GM12878 (cell line): ENCODE measurements around the gene ACTA2. TPM values are rescaled to one million over a fixed set of nuclear protein-coding genes. Genes with fewer than 3 reads are reported as not detected.

Source experiments
- ATAC-seq: fragments of 200-7000 bp; cut with Tn5 transposase; 3 replicates; pipeline ENCODE4 v1.9.1; 2020; ENCODE audit warnings: mild to moderate bottlenecking, moderate library complexity
- BruUV-seq: library from RNA; stranded (reverse); fragments of 400-500 nt; replicated peaks from 2 replicates; lab custom pipeline; 2021; lab: Mats Ljungman, UMichigan
- CTCF ChIA-PET: fragments of 300-600 bp; sonication (Branson Sonifier 250); formaldehyde crosslinking; extraction: SDS; loops from one replicate; lab custom pipeline; 2021; ENCODE audit warnings: inconsistent platforms; lab: Yijun Ruan, JAX
- POLR2A ChIA-PET: fragments of 350-600 bp; formaldehyde crosslinking; extraction: SDS; loops from one replicate; lab custom pipeline; 2021; ENCODE audit warnings: inconsistent platforms; lab: Charles Lee
- RAD21 ChIA-PET: fragments of 300-600 bp; sonication (Branson Sonifier 250); formaldehyde crosslinking; loops from one replicate; lab custom pipeline; 2023; ENCODE audit warnings: antibody characterized with exemption; ENCODE audit not compliant: unreplicated experiment; lab: Charles Lee
- SMC1A ChIA-PET: fragments of 300-600 bp; sonication (Branson Sonifier 250); formaldehyde crosslinking; loops from one replicate; lab custom pipeline; 2023; ENCODE audit not compliant: unreplicated experiment, uncharacterized antibody; lab: Charles Lee
- DNase-seq: peaks from one replicate; pipeline ENCODE4 v3.0.0-alpha.2; 2011; ENCODE audit warnings: low read depth, low spot score
- FAIRE-seq: peaks from 3 replicates; lab custom pipeline; 2011; peaks lifted over from hg19 to GRCh38; lab: Jason Lieb, UNC
- H2AFZ ChIP-seq: 2 replicates; pipeline ENCODE4 v1.6.0; 2011; ENCODE audit warnings: low read depth, low read length, control low read depth; ENCODE audit not compliant: control insufficient read depth
- H3K27ac ChIP-seq: 2 replicates; pipeline ENCODE4 v1.5.1; 2011; ENCODE audit warnings: control low read depth; ENCODE audit not compliant: control insufficient read depth, insufficient read depth
- H3K27me3 ChIP-seq, 2 experiments: replicated peaks in 1 of 2; 2 replicates each; pipeline versions ENCODE4 v1.6.0 to v1.6.1; 2011; ENCODE audit warnings: low read length in 1 of 2; ENCODE audit not compliant: control insufficient read depth in 2 of 2, insufficient read depth in 2 of 2
- H3K36me3 ChIP-seq, 2 experiments: 2 replicates each; pipeline ENCODE4 v1.5.1; 2011; ENCODE audit warnings: low read length in 1 of 2; ENCODE audit not compliant: control insufficient read depth in 2 of 2, insufficient read depth in 2 of 2
- H3K4me1 ChIP-seq: 2 replicates; pipeline ENCODE4 v1.6.1; 2011; ENCODE audit warnings: mild to moderate bottlenecking, low read length, moderate library complexity, mixed read lengths; ENCODE audit not compliant: control insufficient read depth, insufficient read depth
- H3K4me2 ChIP-seq: 2 replicates; pipeline ENCODE4 v1.6.0; 2011; ENCODE audit warnings: control low read depth; ENCODE audit not compliant: control insufficient read depth, insufficient read depth
- H3K4me3 ChIP-seq: fragments of 200-600 bp; sonication (generic); 2 replicates; pipeline ENCODE4 v1.5.1; 2016
- H3K79me2 ChIP-seq: 2 replicates; pipeline ENCODE4 v1.6.0; 2011; ENCODE audit warnings: low read length; ENCODE audit not compliant: control insufficient read depth, insufficient read depth
- H3K9ac ChIP-seq: 2 replicates; pipeline ENCODE4 v1.8.0; 2011; ENCODE audit warnings: low read length, control low read depth, mixed read lengths; ENCODE audit not compliant: control insufficient read depth, insufficient read depth
- H3K9me3 ChIP-seq: replicated peaks from 3 replicates; pipeline ENCODE4 v1.5.1; 2011; ENCODE audit warnings: mild to moderate bottlenecking, low read length; ENCODE audit not compliant: control insufficient read depth, insufficient read depth
- H4K20me1 ChIP-seq: 2 replicates; pipeline ENCODE4 v1.6.0; 2011; ENCODE audit not compliant: control insufficient read depth, insufficient read depth
- EED ChIP-seq: sonication (generic); IDR thresholded peaks from 2 replicates; pipeline ENCODE4 v1.6.1; 2016; ENCODE audit warnings: antibody characterized with exemption, low read depth
- HDAC6 ChIP-seq: fragments of 200-600 bp; sonication (generic); IDR thresholded peaks from one replicate; pipeline ENCODE4 v1.8.0; 2017; ENCODE audit warnings: antibody characterized with exemption; ENCODE audit not compliant: unreplicated experiment
- IRF4 ChIP-seq: IDR thresholded peaks from 2 replicates; pipeline ENCODE4 v1.6.1; 2011; ENCODE audit warnings: low read depth, low read length
- KDM1A ChIP-seq: fragments of 200-600 bp; sonication (generic); IDR thresholded peaks from 2 replicates; pipeline ENCODE4 v1.6.1; 2016; ENCODE audit warnings: borderline replicate concordance
- MTA3 ChIP-seq: IDR thresholded peaks from 2 replicates; pipeline ENCODE4 v1.6.1; 2012; ENCODE audit warnings: low read length, inconsistent platforms, borderline replicate concordance
- NR2C2 ChIP-seq: IDR thresholded peaks from 2 replicates; pipeline ENCODE4 v1.6.1; 2011; ENCODE audit warnings: borderline replicate concordance, low read depth; ENCODE audit not compliant: control insufficient read depth, insufficient read length
- RCOR1 ChIP-seq: conservative IDR thresholded peaks from 2 replicates; pipeline ENCODE4 v1.6.1; 2012; ENCODE audit warnings: low read depth, low read length, improper control_type of control experiment
- RELA ChIP-seq: fragments of 450-650 bp; IDR thresholded peaks from 2 replicates; pipeline ENCODE4 v1.8.0; 2014; ENCODE audit warnings: borderline replicate concordance; ENCODE audit not compliant: partially characterized antibody
- SMARCA5 ChIP-seq: fragments of 450-650 bp; IDR thresholded peaks from 2 replicates; pipeline ENCODE4 v1.6.1; 2017; ENCODE audit warnings: mild to moderate bottlenecking
- SPI1 ChIP-seq: IDR thresholded peaks from 2 replicates; pipeline ENCODE4 v1.6.1; 2011; ENCODE audit warnings: low read depth, mild to moderate bottlenecking, low read length, moderate library complexity, borderline replicate concordance; ENCODE audit not compliant: insufficient read depth
- SUZ12 ChIP-seq: fragments of 200-600 bp; sonication (generic); IDR thresholded peaks from one replicate; pipeline ENCODE4 v1.6.1; 2018; ENCODE audit warnings: antibody characterized with exemption, mild to moderate bottlenecking; ENCODE audit not compliant: unreplicated experiment
- ZNF217 ChIP-seq: fragments of 450-650 bp; IDR thresholded peaks from 2 replicates; pipeline ENCODE4 v1.6.1; 2017; ENCODE audit warnings: antibody characterized with exemption, mild to moderate bottlenecking
- ZNF274 ChIP-seq: IDR thresholded peaks from one replicate; pipeline ENCODE4 v1.8.0; 2011; ENCODE audit not compliant: insufficient read length, insufficient read depth
- WGBS: methylation state at CpG from one replicate; pipeline ENCODE4 v1.1.6; 2016; ENCODE audit warnings: low lambda C conversion rate; ENCODE audit not compliant: insufficient replicate concordance, insufficient coverage; ENCODE audit errors: missing lambda C conversion rate; 5-methylcytosine and 5-hydroxymethylcytosine counted together
- in situ Hi-C: fragments of 300-500 bp; cut with MboI; formaldehyde crosslinking; loops from 9 replicates; pipeline ENCODE4 v1.14.3; 2018; ENCODE audit warnings: mixed read lengths
- intact Hi-C: fragments of 100-400 bp; cut with micrococcal nuclease; formaldehyde crosslinking; loops from one replicate; pipeline ENCODE4 v1.14.2; 2022; ENCODE audit not compliant: unreplicated experiment
- polyA plus RNA-seq, 11 experiments: library from polyadenylated mRNA; depleted of rRNA in 4 of 11; unstranded in 6 of 11; stranded (reverse) in 5 of 11; fragments of >200 nt; fragmentation: Nextera tagmentation in 4 of 11; fragmentation: Illumina TruSeq in 1 of 11; extraction: Ambion mirVana in 4 of 11; extraction: Trizol in 1 of 11; gene quantifications; 1 replicate in 1 of 11; 2 replicates in 10 of 11; pipeline versions ENCODE4 v1.2.1 to v1.2.3, GENCODE V29; 2011 to 2016; ENCODE audit warnings: inconsistent platforms in 2 of 11, missing spikeins in 2 of 11, low read depth in 1 of 11
- total RNA-seq, 4 experiments: library from RNA; depleted of rRNA in 3 of 4; stranded (reverse); fragments of >200 nt in 3 of 4; fragmentation: Illumina TruSeq in 1 of 4; extraction: Trizol in 1 of 4; gene quantifications; 2 replicates each; pipeline versions ENCODE4 v1.2.1 to v1.2.3, GENCODE V29; 2013 to 2021
- TF ChIP-seq, protein P1 (sequence below): fragments of 450-650 bp; IDR thresholded peaks from 2 replicates; pipeline ENCODE4 v1.6.1; 2017; ENCODE audit warnings: mild to moderate bottlenecking, low read depth, inconsistent platforms; ENCODE audit not compliant: poor library complexity, severe bottlenecking

Gene ACTA2
- total and polyA plus RNA-seq, 10 of the 15 experiments (the other 5 are each of a cell fraction or from before 2014, with no cell fraction given): 7.4 to 78.2 (median 32.4) TPM

DNA sequence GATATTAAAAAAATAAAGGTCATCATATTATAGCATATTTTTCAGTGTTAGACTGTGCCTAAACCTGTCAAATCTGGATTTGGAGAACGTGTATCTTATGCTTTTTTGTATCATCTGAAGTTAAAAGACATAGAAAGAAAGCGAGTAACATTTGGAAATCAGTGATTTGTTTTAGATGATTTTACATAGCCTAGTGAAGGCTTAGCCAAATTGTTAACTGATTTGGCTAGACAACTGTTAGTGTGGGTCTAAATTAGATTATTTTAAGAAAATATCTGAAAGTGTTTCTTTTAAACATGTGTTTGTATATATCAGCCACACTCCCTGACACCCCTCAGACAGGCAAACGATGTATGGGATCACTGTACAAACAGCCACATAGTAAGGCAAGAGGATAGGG, 35.6 kb downstream of the ACTA2 start:
- no peaks in the 10 kb centered on the region for H3K4me1 ChIP-seq
- TF ChIP-seq SUZ12 (no peak), MTA3 (no peak), RCOR1 (no peak), IRF4 (no peak), KDM1A (no peak), ZNF274 (no peak), NR2C2 (no peak), EED (no peak), RELA (no peak), SMARCA5 (no peak), SPI1 (no peak), HDAC6 (no peak), ZNF217 (no peak)
- TF ChIP-seq, protein P1, sequence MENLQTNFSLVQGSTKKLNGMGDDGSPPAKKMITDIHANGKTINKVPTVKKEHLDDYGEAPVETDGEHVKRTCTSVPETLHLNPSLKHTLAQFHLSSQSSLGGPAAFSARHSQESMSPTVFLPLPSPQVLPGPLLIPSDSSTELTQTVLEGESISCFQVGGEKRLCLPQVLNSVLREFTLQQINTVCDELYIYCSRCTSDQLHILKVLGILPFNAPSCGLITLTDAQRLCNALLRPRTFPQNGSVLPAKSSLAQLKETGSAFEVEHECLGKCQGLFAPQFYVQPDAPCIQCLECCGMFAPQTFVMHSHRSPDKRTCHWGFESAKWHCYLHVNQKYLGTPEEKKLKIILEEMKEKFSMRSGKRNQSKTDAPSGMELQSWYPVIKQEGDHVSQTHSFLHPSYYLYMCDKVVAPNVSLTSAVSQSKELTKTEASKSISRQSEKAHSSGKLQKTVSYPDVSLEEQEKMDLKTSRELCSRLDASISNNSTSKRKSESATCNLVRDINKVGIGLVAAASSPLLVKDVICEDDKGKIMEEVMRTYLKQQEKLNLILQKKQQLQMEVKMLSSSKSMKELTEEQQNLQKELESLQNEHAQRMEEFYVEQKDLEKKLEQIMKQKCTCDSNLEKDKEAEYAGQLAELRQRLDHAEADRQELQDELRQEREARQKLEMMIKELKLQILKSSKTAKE: no peak
- peaks cover 2 to 15% of the 10 kb centered on the region in 2 experiments; a peak in 2 of 4 replicates for H3K36me3 ChIP-seq
- ChIA-PET RAD21 (no interaction called here), POLR2A (no interaction called here), CTCF (interaction anchor here (0.9 kb wide), 1 partner anchor 16 kb away, joined by 3 read pairs; no protein-coding TSS in a partner anchor), SMC1A (interaction anchor here (1.2 kb wide), 1 partner anchor 16 kb away, joined by 4 read pairs; no protein-coding TSS in a partner anchor)
- H3K27me3 ChIP-seq: no peaks in the 10 kb centered on the region
- no peak overlapping the region for H2AFZ ChIP-seq
- no TSS peak for BruUV-seq
- FAIRE-seq: no peak
- no peak overlapping the region for H3K27ac ChIP-seq
- H4K20me1 ChIP-seq: no peaks in the 10 kb centered on the region
- DNase-seq: no peak
- H3K4me3 ChIP-seq: no peak overlapping the region
- in situ Hi-C loops (no loop called here), intact Hi-C loops (no loop called here)
- H3K4me2 ChIP-seq: no peak overlapping the region
- WGBS: 98% methylated on average over 3 of the region's 3 CpGs
- no peaks in the 10 kb centered on the region for H3K79me2 ChIP-seq
- no peak for ATAC-seq
- no peak overlapping the region for H3K9ac ChIP-seq
- H3K9me3 ChIP-seq: no peaks in the 10 kb centered on the region
